Adipocyte (in vitro differentiated cells): ENCODE data around the gene SH3BP4.
A peak's percentile ranks its signal among the peaks of the same experiment; 100 is the strongest.

Source experiments
- DNase-seq: peaks from one replicate; pipeline ENCODE4 v3.0.0-alpha.2; 2015; ENCODE audit warnings: low read depth
- H3K27me3 ChIP-seq: replicated peaks from 2 replicates; pipeline ENCODE4 v1.7.0; 2013; ENCODE audit warnings: mild to moderate bottlenecking, low read length, moderate library complexity; ENCODE audit not compliant: control insufficient read depth, insufficient read depth
- H3K36me3 ChIP-seq: 2 replicates; pipeline ENCODE4 v1.7.0; 2013; ENCODE audit warnings: low read length, mild to moderate bottlenecking, moderate library complexity; ENCODE audit not compliant: control insufficient read depth, insufficient read depth, severe bottlenecking
- H3K4me1 ChIP-seq: 2 replicates; pipeline ENCODE4 v1.7.0; 2013; ENCODE audit warnings: mild to moderate bottlenecking, low read length, moderate library complexity; ENCODE audit not compliant: control insufficient read depth, insufficient read depth
- H3K4me3 ChIP-seq: 2 replicates; pipeline ENCODE4 v1.7.0; 2013; ENCODE audit warnings: mild to moderate bottlenecking, low read length, moderate library complexity
- H3K9ac ChIP-seq: 2 replicates; pipeline ENCODE4 v1.7.0; 2013; ENCODE audit warnings: mild to moderate bottlenecking, low read length, moderate library complexity
- H3K9me3 ChIP-seq: 2 replicates; pipeline ENCODE4 v1.7.0; 2013; ENCODE audit warnings: mild to moderate bottlenecking, low read length, moderate library complexity; ENCODE audit not compliant: control insufficient read depth

The SH3BP4 gene

DNA sequence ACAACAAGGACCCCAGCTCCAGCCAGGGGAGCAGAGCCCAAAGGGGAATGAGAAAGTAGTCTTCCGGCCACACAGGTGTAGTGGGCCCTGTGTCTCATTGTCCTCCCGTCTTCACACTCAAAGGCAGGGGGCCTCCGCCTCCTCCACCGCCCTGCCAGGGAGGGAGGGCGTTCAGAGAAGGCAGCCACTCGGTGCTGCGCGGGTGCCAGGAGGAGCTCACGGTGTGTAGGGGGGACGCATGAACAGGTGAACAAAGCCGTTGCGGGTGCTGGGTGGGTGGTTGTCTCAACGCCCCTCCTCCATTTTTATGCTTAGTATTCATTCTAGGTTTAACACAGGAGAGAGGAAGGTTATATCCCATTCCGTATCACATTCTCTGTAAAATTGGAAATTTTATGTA, 36.7 kb downstream of the SH3BP4 start:
- Histone ChIP-seq H3K36me3 (peaks cover 6% of the 10 kb centered on the region), H3K4me1 (peaks cover 18% of the 10 kb centered on the region), H3K9me3 (no peaks in the 10 kb centered on the region)

DNA sequence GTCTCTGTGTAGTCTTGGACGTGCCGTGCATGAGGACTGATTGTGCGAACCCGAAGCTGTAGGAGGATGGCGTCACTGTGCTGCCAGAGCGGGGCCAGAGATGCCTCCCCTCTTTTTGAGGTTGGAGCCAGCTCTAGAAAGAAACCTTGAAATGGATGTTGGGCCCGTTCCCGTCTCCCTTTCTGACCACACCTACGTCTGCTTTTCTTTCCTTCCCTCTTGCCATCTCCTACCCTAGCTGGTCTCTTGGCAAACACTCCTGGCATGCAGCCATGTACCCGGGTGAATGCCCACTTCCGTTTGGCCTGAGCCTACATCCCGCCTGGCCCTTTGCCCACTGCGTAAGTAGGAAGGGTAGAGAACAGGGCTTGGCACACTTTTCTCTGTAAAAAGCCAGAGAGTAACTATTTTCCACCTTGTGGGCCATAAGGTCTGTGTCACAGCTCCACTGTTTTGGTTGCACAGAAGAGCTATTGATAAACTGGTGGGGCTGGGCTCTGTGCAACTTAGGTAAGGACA, 37.4 kb downstream of the SH3BP4 start:
- no peak for DNase-seq
- Histone ChIP-seq H3K9me3 (no peaks in the 10 kb centered on the region), H3K4me1 (peaks cover 16% of the 10 kb centered on the region), H3K9ac (no peak overlapping the region), H3K36me3 (peaks cover 6% of the 10 kb centered on the region), H3K27me3 (no peaks in the 10 kb centered on the region), H3K4me3 (no peak overlapping the region)

More for the DNA sequence above, 36.7 kb downstream of the SH3BP4 start:
- no peak for DNase-seq
- no peak overlapping the region for H3K9ac ChIP-seq
- no peak overlapping the region for H3K4me3 ChIP-seq
- no peaks in the 10 kb centered on the region for H3K27me3 ChIP-seq

DNA sequence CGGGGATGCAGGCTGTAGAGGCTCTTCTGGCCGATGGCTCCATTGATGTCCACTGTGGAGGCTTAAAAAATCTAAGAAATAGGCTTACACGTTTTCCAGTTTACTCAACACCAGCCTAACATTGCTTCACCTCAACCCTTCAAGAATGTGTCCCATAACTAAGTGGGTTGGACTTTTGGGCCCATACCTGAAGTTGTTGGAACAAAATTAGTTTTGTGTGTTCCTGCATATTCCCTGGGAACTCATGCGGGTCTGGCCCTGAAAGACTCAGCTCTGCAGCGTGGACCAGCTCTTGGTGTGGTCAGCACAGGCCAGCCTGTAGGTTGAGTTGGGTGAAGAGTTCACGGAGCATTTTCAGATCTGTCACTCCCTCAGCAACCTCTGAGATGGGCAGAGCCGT, 38.5 kb downstream of the SH3BP4 start:
- Histone ChIP-seq H3K36me3 (peaks cover 10% of the 10 kb centered on the region), H3K4me3 (no peak overlapping the region), H3K9ac (no peak overlapping the region), H3K9me3 (no peaks in the 10 kb centered on the region), H3K27me3 (no peaks in the 10 kb centered on the region), H3K4me1 (peaks cover 16% of the 10 kb centered on the region)
- DNase-seq = no peak

DNA sequence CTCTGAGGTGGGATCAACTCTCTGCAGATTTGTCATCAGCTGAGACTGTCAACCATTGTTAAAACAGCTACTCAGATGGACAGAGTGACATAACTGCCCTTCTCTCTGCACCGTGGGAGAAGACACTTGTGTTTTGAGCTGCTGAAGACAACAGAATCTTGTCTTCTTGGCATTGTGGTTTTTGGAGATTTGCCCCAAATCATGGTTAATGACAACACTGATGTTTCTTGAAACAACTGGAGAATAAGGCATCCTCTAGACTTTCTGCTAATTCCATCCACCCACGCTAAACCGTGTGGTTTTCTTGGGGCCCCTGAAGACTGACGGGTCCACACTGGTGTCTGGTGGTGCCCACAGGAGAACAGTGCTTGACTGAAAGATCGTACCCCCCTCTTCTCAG, 39.5 kb downstream of the SH3BP4 start:
- Histone ChIP-seq H3K4me1 (peaks cover 18% of the 10 kb centered on the region), H3K9ac (peak overlapping the region; percentile 9), H3K27me3 (no peaks in the 10 kb centered on the region), H3K36me3 (peaks cover 14% of the 10 kb centered on the region), H3K9me3 (no peaks in the 10 kb centered on the region), H3K4me3 (no peak overlapping the region)
- no peak for DNase-seq

DNA sequence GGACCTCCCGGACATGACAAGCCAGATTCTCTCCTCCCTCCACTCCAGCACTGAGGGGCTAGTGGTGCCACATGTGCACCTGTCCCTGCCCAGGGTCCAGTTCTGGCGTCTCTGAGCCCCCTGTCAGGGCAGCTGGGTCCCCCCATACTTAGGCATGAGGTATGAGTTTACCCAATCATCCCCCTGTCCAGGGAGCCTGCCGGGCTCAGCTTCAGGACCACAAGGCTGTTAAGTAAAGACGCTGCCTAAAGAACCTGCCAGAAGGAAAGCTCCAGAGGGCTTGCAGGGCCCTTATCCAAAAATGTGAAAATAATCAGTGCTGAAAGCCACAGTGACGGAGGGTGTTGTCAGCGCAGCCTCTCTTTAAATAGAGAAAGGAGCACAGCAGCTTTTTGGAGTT, 40.0 kb downstream of the SH3BP4 start:
- H3K27me3 ChIP-seq = no peaks in the 10 kb centered on the region
- peaks cover 21% of the 10 kb centered on the region for H3K4me1 ChIP-seq
- H3K36me3 ChIP-seq = peaks cover 16% of the 10 kb centered on the region
- DNase-seq = no peak
- peak overlapping the region; percentile 9 for H3K9ac ChIP-seq
- H3K4me3 ChIP-seq = no peak overlapping the region
- H3K9me3 ChIP-seq = no peaks in the 10 kb centered on the region

DNA sequence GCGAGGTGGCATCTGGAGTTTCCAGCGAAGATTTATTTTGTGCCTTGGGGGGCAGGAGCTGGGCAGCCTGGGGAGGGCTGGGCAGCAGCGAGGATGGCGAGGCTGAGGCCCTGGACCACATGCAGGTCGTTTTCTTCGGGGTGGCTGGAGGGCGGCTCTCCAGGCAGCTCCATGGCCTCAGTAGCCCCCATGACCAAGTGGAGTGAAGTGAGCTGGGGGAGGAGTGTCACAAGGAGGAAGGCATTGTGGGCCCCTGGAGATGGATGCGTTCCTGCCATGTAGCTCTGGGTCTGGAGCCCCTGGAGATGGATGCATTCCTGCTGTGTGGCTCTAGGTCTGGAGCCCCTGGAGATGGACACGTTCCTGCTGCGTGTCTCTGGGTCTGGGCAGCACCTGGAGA, 40.4 kb downstream of the SH3BP4 start:
- Histone ChIP-seq H3K4me3 (no peak overlapping the region), H3K36me3 (peaks cover 20% of the 10 kb centered on the region), H3K9me3 (no peaks in the 10 kb centered on the region), H3K9ac (peak overlapping the region; percentile 9), H3K4me1 (peaks cover 21% of the 10 kb centered on the region), H3K27me3 (no peaks in the 10 kb centered on the region)
- DNase-seq = no peak

DNA sequence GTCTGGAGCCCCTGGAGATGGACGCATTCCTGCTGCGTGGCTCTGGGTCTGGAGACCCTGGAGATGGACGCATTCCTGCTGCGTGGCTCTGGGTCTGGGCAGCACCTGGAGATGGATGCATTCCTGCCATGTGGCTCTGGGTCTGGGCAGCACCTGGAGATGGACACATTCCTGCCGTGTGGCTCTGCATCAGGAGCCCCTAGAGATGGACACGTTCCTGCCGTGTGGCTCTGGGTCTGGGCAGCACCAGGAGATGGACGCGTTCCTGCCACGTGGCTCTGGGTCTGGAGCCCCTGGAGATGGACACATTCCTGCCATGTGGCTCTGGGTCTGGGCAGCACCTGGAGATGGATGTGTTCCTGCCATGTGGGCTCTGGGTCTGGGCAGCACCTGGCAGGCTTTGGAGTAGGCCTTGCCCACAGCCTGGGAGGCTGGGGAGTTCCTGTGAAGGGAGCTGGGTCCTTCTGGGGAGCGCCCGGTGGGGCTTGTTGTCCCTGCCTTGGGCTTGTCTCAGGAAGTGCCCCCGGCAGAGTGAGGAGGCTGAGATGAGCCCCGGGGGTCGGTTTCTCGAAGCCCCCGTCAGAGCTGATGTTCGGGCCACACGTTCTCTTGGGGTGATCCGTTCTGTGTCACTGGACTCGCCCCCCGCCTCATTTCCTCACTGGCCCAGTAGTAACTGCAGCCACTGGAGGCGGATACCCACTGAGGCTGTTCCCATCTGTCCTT, 41.0 kb downstream of the SH3BP4 start:
- H3K4me3 ChIP-seq = no peak overlapping the region
- H3K9ac ChIP-seq = no peak overlapping the region
- H3K36me3 ChIP-seq = peaks cover 24% of the 10 kb centered on the region
- H3K9me3 ChIP-seq = no peaks in the 10 kb centered on the region
- no peak for DNase-seq
- H3K4me1 ChIP-seq = peaks cover 21% of the 10 kb centered on the region
- H3K27me3 ChIP-seq = no peaks in the 10 kb centered on the region

DNA sequence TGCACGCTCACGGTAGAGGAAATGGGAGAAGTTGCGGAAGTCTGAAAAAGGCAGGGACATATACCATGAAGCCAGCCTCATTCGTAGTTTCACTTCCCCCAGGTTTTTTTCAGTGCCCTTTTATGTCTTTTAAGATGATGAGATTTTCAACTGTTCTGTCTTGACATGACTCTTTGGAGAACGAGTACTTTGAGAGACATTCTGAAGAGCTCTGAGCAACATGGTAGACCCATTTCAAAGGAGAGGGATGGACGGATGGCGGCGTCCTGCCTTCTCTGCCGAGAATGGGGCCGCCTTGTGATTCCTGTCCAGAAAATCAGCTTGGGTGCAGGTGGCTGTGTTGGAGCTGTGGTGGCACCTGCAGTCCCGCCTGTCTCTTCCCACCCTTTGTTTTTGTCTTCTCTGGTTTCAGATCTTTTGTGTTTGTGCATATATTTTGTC, 41.7 kb downstream of the SH3BP4 start:
- no peak overlapping the region for H3K9ac ChIP-seq
- H3K9me3 ChIP-seq = no peaks in the 10 kb centered on the region
- DNase-seq = no peak
- peaks cover 30% of the 10 kb centered on the region for H3K36me3 ChIP-seq
- H3K27me3 ChIP-seq = no peaks in the 10 kb centered on the region
- H3K4me3 ChIP-seq = no peak overlapping the region
- H3K4me1 ChIP-seq = peaks cover 21% of the 10 kb centered on the region

DNA sequence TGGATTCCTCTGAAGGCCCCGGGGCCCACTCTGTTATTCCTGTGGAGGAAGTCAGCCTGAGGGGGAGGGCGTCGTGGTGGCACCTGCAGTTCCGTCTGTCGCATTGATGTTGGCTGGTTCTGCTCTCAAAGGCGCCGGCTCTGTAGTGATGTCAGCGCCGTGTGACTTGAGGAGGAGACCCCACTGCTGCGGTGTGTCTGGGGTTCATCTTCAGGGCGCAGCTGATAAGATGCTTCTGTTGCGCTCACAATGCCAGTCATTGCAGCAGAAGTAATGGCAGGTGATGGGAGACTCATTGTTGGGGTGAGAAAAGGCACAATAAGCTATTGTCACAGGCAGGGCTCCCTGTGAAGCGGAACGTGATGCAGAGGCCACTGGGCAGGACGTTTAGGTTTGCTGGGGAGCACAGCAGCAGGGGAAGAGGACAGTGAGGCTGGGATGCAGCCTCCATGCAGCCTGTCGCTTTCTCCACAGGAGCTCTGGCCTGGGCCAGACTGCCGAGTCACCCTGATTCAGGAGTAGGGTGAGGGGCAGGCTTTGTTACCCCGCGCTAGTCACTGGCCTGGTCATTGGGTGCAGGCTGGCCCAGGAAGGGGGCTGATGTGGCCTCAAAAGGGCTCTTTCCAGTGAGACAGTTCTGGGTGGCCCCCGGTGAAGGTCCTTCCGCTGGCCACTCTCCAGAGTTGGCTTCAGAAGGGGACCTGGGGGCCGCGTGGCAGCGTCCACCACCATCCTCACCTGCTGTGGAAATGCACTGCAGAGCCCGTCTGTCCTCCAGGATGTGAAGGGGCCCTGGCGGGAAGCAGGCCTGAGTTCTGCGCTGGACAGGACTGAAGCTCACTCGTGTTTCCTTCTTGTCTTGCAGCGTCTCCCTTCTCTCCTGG, 42.9 kb downstream of the SH3BP4 start:
- peaks cover 40% of the 10 kb centered on the region for H3K36me3 ChIP-seq
- no peak overlapping the region for H3K4me3 ChIP-seq
- no peaks in the 10 kb centered on the region for H3K27me3 ChIP-seq
- DNase-seq = no peak
- H3K9ac ChIP-seq = no peak overlapping the region
- peaks cover 21% of the 10 kb centered on the region for H3K4me1 ChIP-seq
- no peaks in the 10 kb centered on the region for H3K9me3 ChIP-seq

DNA sequence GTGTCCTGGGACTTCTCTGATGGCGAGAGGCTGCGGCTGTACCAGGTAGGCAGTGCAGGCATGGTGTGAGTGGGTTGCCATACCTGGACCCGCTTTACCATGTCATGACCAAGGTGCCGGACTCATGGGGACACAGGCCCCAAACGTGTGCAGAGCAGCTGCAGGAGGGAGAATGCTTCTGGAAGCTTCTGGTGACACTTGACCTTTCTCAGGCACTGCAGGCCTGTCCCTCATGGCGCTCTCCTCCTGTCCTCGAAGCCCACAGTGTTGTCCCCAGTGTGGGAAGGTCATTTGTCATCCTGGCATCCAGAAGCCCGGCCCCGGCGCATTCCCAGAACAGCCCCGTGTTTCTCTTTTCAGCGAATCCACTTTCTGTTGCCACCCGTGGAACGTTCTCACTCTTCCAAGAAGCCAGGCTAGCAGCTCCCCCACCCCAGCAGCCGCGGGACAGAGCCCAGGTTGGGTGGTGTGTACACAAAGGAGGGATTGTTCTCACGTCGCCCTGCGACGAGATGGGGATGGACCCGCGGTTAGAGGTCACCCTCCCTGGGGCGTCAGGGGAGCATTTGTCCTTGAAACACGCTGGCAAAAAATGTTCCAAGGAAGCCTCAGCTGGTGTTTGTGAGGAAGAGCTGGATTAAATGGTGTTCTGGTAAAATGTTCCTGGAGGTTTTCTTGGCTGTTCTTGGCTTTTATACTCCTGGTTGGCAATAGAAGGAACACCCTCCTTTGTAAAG, 43.7 kb downstream of the SH3BP4 start:
- DNase-seq = no peak
- Histone ChIP-seq H3K9me3 (no peaks in the 10 kb centered on the region), H3K4me3 (no peak overlapping the region), H3K4me1 (peaks cover 21% of the 10 kb centered on the region), H3K27me3 (no peaks in the 10 kb centered on the region), H3K36me3 (peaks cover 44% of the 10 kb centered on the region), H3K9ac (no peak overlapping the region)
